Stimulated activated CD4-positive, alpha-beta T cell treated with anti-CD3 and anti-CD28 coated beads, Interleukin-1b, Interleukin-23, amount 100 ng/mL, for 1 hour (primary cell): Measurements from ENCODE around the gene EBI3.
"Not testable (repeated sequence)": the region's sequence is repeated elsewhere in the genome, so short reads cannot be mapped to it uniquely, and the experiment has no call there.

ENCODE experiments used
- DNase-seq, 2 donors: peaks; one replicate each; pipeline ENCODE4 v3.0.0-alpha.2; 2020; ENCODE audit warnings: low read depth in 2 of 2

The EBI3 gene

DNA sequence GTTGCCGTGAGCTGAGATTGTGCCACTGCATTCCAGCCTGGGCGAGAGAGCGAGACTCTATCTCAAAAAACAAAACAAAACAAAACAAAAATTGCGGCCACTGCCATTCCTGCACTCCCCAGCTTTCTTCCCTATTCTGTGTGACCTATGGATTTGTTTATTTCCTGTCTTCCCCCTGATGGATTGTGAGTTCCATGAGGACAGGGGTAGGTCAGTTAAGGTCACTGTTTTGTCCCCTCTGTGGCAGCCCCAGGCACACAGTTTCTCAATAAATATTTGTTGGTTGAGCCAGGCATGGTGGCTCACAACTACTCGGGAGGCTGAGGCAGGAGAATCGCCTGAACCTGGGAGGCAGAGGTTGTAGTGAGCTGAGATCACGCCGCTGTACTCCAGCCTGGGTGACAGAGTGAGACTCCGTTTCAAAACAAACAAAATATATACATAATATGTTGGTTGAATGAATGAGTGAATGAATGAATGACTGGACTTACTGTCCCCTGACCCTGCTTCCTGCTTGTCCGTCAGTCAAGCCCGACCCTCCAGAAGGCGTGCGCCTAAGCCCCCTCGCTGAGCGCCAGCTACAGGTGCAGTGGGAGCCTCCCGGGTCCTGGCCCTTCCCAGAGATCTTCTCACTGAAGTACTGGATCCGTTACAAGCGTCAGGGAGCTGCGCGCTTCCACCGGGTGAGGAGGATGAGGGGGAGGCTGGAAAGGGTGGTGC is 5.0 kb downstream of the EBI3 start:
- DNase-seq: no peak

DNA sequence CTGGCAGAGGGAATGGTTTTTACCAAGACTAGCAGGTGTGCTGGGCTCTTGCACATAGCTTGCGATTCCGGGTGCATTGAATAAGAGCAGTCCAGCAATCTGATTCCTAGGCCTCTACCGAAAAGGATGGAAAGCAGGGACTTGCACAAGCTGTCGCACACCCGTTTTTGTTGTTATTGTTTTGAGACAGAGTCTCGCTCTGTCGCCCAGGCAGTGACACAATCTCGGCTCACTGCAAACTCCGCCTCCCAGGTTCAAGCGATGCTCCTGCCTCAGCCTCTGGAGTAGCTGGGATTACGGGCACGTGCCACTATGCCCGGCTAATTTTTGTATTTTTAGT is 5.5 kb downstream of the EBI3 start:
- DNase-seq: no peak

DNA sequence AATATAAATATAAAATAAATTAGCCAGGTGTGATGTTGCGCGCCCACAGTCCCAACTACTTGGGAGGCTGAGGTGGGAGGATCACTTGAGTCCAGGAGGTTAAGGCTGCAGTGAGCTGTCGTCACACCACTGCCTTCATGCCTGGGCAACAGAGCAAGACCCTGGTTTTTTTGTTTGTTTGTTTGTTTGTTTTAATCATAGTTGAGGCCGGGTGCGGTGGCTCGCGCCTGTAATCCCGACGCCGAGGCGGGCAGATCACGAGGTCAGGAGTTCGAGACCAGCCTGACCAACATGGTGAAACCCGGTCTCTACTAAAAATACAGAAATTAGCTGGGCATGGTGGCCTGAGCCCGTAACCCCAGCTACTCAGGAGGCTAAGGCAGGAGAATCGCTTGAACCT is 8.2 kb downstream of the EBI3 start:
- DNase-seq: not testable (repeated sequence)

DNA sequence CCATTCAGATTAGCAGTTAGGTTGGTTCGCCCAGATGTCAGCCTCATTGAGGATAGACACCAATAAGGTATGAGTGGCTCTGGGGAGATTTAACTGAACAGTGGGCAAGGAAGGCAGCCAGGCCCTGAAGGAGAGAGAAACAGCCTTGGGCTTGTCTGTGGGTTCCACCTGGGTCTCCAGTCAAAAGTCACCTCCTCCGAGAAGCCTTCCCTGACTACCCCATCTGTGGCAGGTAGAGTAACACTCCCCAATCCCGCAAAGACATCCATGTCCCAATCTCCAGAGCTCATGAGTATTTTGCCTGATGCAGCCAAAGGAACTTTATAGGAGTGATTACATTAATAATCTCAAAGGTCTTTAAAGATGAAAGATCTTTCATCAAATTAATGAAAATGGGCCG is 9.5 kb downstream of the EBI3 start:
- no peak for DNase-seq

DNA sequence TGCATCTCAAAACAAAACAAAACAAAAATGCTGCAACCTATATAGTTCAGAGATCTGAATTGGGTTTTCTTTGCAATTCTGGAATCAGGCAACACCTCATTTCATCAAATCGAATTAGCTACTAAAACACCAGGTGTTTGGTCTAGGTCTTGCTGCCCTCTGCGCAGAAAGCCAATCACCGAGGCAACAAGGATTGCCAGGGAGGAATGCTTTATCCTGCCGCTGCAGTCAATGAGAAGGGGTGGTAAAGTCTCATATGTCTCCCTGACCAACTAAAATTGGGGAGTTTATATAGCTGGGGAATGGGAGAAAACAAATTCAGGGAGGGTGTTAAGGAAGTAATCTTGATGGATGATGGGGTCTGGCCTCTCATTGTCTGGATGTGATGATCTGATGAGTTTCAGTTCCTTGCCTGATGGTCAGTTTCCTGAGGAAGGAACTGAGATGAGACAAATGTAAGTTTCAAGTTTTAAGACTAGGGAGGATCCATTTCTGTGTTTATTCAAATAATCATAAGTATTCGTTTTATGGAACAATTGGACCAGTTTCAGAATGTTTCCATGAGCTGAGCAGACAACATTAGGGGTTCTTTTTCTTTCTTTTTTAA is 12.6 kb downstream of the EBI3 start:
- no peak for DNase-seq

DNA sequence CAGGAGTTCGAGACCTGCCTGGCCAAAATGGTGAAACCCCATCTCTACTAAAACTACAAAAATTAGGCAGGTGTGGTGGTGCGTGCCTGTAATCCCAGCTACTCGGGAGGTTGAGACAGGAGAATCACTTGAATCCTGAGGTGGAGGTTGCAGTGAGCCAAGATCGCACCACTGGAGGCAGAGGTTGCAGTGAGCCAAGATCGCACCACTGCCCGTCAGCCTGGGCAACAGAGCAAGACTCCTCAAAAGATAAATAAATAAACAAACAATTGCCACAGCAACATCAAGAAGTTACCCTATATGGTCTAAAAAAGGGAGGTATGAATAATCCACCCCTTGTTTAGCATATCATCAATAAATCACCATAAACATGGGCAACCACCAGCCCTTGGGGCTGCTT is 16.6 kb downstream of the EBI3 start:
- not testable (repeated sequence) for DNase-seq

DNA sequence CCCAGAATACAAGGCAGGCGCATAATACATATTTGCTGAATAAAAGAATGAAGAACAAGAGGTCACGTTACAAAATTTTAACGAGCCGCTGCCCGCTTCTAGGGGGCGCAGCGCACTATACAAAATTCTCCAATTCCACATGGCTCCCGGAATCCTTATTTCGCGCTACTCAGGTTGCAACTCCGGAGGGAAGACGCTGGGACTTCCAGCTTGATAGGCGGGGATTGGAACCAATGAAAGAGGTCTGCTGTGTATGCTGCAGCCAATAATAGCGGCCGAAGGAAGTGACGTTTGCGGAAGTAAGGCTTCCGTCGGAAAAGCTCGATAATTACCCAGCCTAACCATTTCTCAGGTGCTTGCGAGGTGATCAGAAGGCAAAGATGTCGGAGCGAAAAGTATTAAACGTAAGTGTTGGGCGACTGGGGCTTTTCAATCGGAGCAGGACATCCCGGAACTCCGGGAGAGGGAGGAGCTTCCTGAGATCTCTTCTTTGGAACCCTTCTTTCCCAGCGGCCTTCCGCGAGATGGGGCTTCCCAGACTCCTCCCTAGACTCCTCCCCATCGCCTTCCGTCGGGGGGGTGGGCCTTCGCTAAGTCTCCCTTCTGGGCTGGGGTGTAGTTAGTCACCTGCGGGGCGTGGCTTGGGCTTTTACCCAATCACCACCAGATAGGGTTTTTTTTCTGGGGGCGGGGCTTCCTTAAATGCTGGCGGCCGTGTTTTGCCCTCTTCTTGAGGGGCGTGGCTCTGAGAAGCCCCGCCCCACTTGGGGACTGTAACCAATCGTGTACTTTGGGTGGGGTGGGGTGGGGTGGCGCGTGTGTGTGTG is 17.7 kb downstream of the EBI3 start, which contains the start of gene YJU2:
YJU2 (plus strand) TSS at position 314 of the 827 bp plus-strand sequence; CDS start at position 381, 67 bp downstream.
- DNase-seq: peak; percentile 98 to 99

DNA sequence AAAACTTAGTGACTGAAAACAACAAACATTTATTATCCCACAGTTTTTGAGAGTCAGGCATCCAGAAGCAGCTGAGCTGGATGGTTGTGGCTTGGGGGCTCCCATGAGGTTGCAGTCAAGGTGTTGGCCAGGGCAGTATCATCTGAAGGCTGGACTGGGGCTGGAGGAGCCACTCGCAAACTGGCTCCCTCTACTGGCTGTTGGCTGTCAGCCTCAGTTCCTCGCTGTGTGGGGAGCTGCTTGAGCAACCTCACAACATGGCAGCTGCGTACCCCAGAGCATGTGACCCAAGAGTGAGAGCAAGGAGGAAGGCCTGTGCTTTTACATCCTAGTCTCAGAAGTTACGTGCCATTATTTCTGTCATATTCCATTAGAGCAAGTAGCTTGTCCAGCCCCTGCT is 27.2 kb downstream of the EBI3 start:
- DNase-seq: no peak

DNA sequence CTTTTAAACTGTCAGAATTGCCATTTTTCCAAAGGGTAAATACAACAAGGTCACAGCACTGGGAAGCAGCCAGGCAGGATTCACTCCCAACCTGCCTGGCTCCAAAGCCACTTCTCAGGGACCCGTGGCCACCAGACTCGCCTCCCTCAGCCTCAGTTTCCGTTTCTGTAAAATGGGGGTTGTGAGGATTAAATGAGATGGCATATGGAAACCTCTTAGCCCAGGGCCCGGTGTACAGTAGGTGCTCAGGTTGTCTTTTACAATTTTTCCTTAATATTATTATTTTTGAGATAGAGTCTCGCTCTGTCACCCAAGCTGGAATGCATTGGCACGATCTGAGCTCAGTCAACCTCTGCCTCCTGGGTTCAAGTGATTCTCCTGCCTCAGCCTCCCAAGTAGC is 27.7 kb downstream of the EBI3 start:
- no peak for DNase-seq

DNA sequence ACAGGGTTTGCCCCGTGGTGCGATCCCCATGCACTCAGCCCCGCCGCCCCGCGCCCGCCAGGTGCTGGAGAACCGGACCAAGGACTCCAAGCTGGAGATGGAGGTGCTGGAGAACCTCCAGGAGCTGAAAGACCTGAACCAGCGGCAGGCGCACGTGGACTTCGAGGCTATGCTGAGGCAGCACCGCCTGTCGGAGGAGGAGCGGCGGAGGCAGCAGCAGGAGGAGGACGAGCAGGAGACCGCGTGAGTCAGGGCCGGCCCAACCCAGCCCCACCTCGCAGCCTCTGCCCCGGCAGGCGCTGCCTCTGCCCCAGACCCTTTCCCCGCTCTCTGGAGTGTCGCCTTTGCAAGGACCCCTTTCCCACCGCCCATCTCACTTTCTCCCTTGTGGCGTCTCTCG is 28.9 kb downstream of the EBI3 start:
- no peak for DNase-seq

DNA sequence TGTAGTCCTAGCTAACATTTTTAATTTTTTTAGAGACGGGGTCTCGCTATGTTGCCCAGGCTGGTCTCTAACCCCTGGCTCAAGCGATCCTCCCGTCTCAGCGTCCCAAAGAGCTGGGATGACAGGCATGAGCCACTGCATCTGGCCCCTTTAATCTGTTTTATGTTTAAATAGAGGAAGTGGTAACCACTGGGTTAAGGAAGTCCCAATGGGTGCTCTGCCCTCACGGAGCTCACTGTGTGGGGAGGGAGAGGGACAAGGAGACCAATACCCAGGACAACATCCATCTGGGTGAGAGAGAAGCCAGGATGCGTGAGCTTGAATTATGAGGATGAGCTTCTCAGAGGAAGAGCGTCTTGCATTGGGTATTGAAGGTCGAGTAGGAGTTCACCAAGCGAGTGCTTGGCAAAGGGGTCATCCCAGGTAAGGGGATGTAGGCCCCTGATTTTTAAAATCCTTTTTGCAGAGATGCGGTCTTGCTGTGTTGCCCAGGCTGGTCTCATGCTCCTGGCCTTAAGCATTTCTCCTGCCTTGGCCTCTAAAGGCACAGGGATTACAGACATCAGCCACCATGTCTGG is 31.4 kb downstream of the EBI3 start:
- DNase-seq: no peak

DNA sequence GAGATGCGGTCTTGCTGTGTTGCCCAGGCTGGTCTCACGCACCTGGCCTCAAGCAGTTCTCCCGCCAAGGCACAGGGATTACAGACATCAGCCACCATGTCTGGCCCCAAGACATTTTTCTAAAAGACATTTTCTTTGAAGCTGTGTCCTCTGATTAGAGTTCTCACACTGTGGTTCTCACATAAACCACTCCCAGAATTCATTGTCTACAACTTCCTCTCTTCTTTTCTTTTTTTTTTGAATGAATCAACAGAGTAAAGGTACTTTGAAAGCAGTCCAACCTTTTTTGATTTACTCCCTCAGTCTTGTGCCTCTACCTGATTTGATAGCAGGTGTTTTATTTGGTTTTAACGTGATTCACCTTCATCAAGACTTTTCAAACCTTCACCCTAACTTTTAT is 35.5 kb downstream of the EBI3 start:
- DNase-seq: no peak

DNA sequence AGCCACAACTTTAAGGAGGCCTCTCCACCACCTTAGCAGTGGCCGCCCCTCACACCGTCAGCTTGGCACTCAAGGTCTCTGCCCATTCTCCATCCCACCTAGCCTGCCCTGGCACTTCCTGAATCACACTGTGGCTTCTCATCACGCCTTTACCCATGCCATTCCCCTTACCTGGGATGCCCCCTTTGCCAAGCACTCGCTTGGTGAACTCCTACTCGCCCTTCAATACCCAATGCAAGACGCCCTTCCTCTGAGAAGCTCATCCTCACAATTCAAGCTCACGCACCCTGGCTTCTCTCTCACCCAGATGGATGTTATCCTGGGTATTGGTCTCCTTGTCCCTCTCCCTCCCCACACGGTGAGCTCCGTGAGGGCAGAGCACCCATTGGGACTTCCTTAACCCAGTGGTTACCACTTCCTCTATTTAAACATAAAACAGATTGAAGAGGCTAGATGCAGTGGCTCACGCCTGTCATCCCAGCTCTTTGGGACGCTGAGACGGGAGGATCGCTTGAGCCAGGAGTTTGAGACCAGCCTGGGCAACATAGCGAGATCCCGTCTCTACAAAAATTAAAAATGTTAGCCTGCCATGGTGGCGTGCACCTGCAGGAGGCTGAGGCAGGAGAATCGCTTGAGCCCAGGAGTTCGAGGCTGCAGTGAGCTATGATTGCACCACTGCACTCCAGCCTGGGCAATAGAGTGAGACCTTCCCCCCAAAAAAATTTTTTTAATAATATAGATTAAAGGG is 37.1 kb downstream of the EBI3 start:
- DNase-seq: no peak

DNA sequence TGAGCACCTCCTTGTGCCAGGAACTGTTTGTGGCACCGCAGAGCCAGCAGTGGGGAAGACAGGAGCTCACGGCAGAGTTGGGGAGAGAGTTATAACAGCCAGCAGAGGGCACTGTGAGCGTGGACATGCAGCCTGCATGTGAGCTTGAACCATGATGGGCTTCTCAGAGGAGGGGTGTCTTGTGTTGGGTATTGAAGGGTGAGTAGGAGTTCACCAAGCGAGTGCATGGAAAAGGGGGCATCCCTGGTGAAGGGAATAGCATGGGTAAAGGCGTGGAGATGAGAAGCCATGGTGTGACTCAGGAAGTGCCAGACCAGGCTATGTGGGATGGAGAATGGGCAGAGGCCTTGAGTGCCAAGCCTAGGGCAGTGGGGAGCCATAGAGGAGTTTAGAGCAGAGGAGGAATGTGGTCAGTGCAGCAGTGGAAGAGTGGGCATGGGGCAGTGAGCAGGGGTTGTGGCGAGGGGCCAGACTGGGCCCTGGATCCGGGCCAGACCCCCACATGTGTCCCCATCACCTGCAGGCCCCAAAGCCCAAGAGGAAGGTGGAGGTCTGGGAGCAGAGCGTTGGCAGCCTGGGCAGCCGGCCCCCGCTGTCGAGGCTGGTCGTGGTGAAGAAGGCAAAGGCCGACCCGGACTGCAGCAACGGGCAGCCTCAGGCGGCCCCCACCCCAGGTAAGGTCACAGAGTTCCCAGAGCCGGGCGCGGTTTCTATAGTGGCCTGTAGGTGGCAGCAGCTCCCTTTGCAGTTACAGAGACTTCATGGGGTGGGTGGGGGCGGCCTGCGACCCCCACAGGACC is 38.0 kb downstream of the EBI3 start:
- DNase-seq: peak in 1 of 2 donors; percentile 52

DNA sequence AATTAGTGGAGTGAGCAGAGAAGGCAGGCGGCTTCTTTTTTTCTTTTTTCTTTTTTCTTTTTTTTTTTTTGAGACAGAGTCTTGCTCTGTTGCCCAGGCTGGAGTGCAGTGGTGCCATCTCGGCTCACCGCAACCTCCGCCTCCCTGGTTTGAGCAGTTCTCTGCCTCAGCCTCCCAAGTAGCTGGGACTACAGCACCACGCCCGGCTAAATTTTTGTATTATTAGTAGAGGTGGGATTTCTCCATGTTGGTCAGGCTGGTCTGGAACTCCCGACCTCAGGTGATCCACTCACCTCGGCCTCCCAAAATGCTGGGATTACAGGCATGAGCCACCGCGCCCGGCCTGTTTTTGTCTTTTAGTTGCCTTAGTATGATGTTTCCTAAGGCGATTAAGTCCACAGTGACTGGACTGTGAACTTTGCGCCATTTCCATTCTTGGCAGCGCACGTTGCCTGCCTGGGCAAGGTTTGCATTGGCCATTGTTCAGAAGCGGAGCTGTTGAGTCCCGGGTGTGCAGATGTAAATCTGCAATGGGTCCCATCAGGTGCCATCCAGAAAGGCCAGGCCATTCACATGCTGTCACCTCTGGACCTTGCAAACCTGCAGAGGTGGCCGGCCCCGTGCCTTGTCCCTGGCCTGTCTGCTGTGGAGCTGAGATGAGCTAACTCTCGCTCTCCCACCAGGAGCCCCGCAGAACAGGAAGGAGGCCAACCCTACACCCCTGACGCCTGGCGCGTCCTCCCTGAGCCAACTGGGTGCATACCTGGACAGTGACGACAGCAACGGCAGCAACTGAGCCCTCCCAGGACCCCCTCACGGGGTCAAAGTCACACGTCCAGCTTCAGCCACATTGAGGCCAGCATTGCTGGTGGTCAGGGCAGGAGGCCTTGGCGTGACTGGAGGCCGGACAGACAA is 38.8 kb downstream of the EBI3 start:
- DNase-seq: no peak

DNA sequence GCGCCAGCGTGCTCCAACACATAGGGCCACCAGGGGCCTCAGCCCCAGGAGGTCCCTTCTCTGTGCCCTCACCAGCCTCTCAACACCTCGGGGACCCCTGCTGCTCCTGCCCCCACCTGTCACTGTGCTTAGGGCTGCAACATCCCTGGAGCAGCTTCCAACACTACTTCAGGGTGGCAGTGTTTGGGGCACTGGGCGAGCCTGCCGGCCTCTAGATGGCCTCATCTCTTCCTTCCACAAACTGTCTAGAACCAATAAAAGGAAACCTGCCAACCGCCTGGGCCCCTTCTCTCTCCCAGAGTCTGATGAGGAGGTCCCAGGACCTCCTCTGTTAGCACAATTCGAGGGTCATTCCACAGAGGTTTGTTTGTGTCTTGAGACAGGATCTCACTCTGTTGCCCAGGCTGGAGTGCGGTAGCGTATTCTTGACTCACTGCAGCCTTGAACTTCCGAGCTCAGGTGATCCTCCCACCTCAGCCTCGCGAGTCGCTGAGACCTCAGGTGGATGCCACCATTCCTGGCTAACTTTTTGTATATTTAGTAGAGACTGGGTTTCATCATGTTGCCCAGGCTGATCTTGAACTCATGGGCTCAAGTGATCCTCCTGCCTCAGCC is 39.6 kb downstream of the EBI3 start:
- DNase-seq: no peak

DNA sequence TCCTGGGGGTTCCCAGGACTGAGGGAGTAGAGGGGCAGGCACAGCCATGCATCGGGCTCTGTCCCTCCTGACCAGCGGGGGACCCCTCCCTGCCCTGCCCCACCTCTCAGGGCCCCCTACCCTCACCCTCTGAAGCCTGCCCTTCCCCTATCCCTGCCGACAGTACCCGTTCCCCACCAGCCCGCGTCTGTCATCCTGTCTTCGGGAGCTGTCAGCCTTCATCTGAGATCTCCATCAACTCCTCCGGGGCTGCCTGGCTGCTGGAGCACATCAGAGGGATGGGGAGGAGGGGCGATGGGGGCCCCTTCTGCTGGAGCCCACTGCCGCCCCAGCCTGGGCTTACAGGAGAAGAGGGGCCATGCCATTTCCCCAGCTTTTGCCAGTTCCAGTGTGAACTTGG is 43.6 kb downstream of the EBI3 start:
- DNase-seq: no peak

DNA sequence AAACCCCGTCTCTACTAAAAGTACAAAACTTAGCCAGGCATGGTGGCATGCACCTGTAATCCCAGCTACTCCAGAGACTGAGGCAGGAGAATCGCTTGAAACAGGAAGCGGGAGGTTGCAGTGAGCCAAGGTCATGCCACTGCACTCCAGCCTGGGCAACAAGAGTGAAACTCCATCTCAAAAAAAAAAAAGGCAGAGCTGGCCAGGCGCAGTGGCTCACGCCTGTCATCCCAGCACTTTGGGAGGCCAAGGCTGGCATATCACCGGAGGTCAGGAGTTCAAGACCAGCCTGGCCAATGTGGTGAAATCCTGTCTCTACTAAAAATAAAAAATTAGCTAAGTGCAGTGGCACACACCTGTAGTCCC is 45.0 kb downstream of the EBI3 start:
- DNase-seq: not testable (repeated sequence)

DNA sequence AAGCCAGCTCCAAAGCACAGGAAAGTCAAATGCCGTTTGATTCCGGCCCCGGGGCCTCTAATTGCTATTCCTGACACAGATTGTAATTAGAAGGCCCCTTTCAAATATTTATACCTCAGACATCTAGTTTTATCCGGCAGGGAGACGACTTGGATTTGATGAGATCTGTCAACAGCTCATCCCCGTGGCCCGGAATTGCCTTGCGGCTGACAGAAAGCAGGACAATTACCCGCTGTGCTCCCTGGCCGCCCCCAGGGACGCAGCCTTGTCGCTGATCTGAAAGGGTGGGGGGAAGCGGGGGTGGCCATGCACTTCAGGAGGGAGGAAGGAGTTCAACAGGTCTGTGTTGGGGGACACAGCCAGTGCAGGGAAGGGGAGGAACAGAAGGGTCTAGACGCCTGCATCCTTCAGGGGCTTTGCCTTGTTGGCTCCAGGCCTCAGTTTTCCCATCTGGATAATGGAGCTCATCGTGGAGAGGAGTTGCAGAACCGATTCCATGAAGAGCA is 47.9 kb downstream of the EBI3 start:
- no peak for DNase-seq
